Effector memory CD4-positive, alpha-beta T cell (primary cell): ENCODE data around the gene KCNK3.

Source experiments
- DNase-seq, 3 donors: peaks; one replicate each; pipeline ENCODE4 v3.0.0-alpha.2; 2020
- H3K27ac ChIP-seq: 2 replicates; pipeline ENCODE4 v1.7.0; 2013; ENCODE audit warnings: mild to moderate bottlenecking, low read length, moderate library complexity; ENCODE audit not compliant: insufficient read depth, poor library complexity, severe bottlenecking
- H3K27me3 ChIP-seq: replicated peaks from 2 replicates; pipeline ENCODE4 v1.7.0; 2013; ENCODE audit warnings: mild to moderate bottlenecking, low read length; ENCODE audit not compliant: insufficient read depth, control insufficient read depth, poor library complexity, severe bottlenecking
- H3K36me3 ChIP-seq: 2 replicates; pipeline ENCODE4 v1.7.0; 2013; ENCODE audit warnings: mild to moderate bottlenecking, low read length, moderate library complexity; ENCODE audit not compliant: control insufficient read depth, insufficient read depth
- H3K4me1 ChIP-seq: 2 replicates; pipeline ENCODE4 v1.7.0; 2013; ENCODE audit warnings: low read length, mild to moderate bottlenecking; ENCODE audit not compliant: control insufficient read depth, insufficient read depth, poor library complexity, severe bottlenecking
- H3K4me3 ChIP-seq: 2 replicates; pipeline ENCODE4 v1.7.0; 2013; ENCODE audit warnings: low read length, low read depth, mild to moderate bottlenecking; ENCODE audit not compliant: insufficient read depth, poor library complexity, severe bottlenecking
- H3K9me3 ChIP-seq: 2 replicates; pipeline ENCODE4 v1.7.0; 2013; ENCODE audit warnings: mild to moderate bottlenecking, low read length, moderate library complexity; ENCODE audit not compliant: control insufficient read depth
- total RNA-seq, 3 donors: gene quantifications; one replicate each; lab custom pipeline; 2026; lab: John Stamatoyannopoulos, UW

KCNK3 gene
- 0 to 0.17 (median 0) reads per million in 3 donors for total RNA-seq

DNA sequence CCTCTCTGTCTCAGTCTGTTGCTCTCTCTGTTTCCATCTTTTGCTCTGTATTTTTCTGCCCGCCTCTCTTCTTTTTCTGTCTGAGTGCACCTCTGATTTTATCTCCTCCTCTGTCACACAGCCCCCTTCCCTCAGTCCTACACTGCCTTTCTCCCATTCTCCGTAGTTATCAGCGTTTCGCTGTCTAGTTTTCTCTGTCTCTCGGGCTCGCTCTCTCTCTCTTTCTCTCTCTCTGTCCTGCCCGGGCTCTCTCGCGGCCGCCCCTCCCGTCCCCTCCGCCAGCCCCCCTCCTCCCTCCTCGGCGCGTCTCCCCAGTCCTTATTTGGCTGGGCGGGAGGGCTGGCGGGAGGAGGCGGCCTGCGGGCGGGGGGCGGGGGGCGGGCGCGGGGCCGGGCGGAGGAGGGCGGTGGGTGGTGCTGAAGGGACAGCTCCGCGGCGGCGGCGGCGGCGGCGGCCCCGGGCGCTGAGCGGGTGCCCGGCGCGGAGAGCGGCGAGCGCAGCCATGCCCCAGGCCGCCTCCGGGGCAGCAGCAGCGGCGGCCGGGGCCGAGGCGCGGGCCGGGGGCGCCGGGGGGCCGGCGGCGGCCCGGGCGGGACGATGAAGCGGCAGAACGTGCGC is at the start of gene KCNK3:
TSS of gene KCNK3 (plus strand) at position 444 of the 618 bp plus-strand sequence. CDS start at position 598, 154 bp downstream.
- H3K4me1 ChIP-seq = peaks cover 9% of the 10 kb centered on the region
- DNase-seq = no peak
- no peak within 1 kb of the TSS for H3K4me3 ChIP-seq
- no peaks in the 10 kb centered on the region for H3K36me3 ChIP-seq
- no peak within 1 kb of the TSS for H3K27ac ChIP-seq
- H3K27me3 ChIP-seq = peaks cover 17% of the 10 kb centered on the region
- H3K9me3 ChIP-seq = no peaks in the 10 kb centered on the region

DNA sequence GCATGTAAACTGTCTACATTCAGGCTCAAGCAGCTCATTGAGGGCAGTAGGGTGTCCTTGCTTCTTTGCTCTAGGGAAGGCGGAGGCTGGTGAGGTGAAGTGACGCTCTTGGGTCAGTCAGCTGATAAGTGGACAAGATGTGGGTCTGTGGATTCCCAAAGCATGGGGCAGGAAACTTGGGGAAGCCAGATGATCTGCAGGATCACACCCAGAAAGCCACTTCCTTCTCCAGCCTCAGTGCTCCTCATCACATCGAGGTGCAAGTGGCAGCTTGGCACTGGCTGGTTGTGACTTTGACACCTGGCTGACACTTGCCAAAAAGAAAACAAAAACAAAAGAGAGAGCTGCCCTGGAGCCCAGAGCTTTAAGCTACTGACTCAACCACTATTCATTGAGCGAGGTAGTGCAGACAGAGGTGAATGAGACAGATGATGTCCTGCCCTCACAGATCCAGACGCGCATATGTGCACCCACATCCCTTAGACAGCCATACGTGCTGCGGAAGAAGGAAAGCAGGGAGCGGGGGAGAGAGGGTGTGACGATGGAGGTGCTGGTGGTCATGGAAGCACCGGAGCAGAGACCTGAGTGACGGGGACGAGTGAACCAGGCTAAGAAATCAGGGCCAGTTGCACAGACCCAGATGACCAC is 48.2 kb upstream of the KCNK3 start:
- no peak overlapping the region for H3K27ac ChIP-seq
- H3K4me3 ChIP-seq = no peak overlapping the region
- no peak for DNase-seq
- no peaks in the 10 kb centered on the region for H3K36me3 ChIP-seq
- H3K9me3 ChIP-seq = no peaks in the 10 kb centered on the region
- H3K27me3 ChIP-seq = peaks cover 2% of the 10 kb centered on the region
- no peaks in the 10 kb centered on the region for H3K4me1 ChIP-seq

DNA sequence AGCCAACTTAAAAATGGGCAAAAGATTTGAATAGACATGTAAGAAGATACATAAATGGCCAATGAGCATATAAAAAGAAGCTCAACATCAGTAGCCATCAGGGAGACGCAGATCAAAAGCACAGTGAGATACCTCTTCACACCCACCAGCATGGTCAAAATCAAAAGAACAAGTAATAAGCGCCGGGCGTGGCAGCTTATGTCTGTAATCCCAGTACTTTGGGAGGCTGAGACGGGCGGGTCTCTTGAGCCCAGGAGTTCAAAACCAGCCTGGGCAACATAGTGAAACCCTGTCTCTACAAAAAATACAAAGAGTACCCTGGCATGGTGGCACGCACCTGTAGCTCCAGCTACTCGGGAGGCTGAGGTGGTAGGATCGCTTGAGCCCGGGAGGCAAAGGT is 46.8 kb upstream of the KCNK3 start:
- Histone ChIP-seq H3K4me1 (no peaks in the 10 kb centered on the region), H3K4me3 (no peak overlapping the region), H3K36me3 (no peaks in the 10 kb centered on the region), H3K27ac (no peak overlapping the region), H3K9me3 (no peaks in the 10 kb centered on the region), H3K27me3 (peaks cover 2% of the 10 kb centered on the region)
- DNase-seq = no peak

DNA sequence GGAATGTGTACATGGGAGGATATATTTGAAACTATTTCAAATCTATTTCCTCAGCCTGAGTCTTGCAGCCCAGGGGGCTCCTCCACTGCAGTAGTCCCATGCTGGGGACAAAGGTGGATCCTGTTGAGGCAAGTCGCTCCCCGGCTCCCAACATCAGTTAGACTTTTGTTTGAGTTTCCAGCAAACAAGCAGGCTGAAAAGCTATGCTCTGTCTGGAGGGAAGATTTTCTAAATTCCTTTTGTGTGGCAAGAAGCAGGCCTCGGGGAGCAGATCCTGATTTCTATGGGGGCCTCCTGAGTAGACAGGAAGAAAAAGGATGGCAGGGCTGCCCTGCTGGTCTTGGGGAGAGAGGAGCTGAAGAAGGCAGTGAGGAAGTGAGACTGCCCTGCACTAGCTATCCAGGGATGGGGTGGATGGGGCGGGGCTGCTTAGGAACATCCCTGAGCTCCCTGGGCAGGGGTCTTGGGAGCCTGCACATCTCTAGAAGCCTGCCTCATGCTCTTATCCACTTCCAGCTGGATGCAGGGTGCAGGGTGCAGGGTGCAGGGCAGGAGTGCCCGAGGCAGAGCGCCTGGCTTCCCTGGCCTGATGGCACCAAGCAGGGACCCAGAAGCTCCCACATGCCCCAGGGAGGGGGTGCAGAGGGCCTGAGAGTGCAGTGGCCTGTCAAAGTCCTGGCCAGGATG is 45.4 kb upstream of the KCNK3 start:
- no peak for DNase-seq
- H3K27me3 ChIP-seq = no peaks in the 10 kb centered on the region
- no peak overlapping the region for H3K27ac ChIP-seq
- no peaks in the 10 kb centered on the region for H3K36me3 ChIP-seq
- no peak overlapping the region for H3K4me3 ChIP-seq
- no peaks in the 10 kb centered on the region for H3K9me3 ChIP-seq
- H3K4me1 ChIP-seq = no peaks in the 10 kb centered on the region

DNA sequence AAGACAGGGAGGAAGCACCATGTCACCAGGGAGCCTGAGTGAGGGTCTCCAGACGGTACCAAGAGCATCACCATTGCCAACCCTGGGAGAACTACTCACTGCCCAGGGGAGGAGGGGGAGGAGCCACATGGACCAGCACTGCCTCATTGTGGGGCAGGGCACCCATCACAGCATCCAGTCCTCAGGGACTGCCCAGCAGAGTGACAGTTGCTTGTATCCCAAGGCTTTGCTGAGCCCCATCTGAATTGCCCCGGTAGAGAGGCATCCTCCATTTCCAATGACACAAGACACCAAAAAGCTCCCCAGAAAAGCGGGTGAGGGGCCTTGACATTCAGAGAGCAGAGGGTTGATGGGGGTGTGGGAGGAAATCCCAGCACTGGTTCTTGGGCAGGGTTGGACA is 44.5 kb upstream of the KCNK3 start:
- Histone ChIP-seq H3K4me1 (no peaks in the 10 kb centered on the region), H3K27me3 (no peaks in the 10 kb centered on the region), H3K27ac (no peak overlapping the region), H3K36me3 (no peaks in the 10 kb centered on the region), H3K9me3 (no peaks in the 10 kb centered on the region), H3K4me3 (no peak overlapping the region)
- no peak for DNase-seq

DNA sequence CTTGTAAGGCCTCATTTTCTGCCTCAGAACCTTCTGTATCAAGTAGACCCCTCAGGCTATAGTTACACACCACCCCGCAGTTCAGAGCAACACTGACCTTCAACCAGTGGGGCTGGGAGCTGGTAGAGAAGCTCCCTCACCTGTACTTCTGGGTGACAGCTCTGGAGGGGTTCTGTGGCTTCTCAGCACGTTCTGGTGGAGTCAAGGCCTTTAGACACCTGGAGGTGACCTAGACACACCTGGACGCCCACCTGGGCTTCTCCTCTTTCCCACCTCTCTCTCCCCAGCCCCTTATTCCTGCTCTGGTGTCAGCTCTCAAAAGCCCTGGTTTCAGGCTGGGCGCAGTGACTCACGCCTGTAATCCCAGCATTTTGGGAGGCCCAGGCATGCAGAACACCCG is 44.0 kb upstream of the KCNK3 start:
- Histone ChIP-seq H3K27ac (no peak overlapping the region), H3K27me3 (no peaks in the 10 kb centered on the region), H3K9me3 (no peaks in the 10 kb centered on the region), H3K4me1 (no peaks in the 10 kb centered on the region), H3K4me3 (no peak overlapping the region), H3K36me3 (no peaks in the 10 kb centered on the region)
- DNase-seq = no peak

DNA sequence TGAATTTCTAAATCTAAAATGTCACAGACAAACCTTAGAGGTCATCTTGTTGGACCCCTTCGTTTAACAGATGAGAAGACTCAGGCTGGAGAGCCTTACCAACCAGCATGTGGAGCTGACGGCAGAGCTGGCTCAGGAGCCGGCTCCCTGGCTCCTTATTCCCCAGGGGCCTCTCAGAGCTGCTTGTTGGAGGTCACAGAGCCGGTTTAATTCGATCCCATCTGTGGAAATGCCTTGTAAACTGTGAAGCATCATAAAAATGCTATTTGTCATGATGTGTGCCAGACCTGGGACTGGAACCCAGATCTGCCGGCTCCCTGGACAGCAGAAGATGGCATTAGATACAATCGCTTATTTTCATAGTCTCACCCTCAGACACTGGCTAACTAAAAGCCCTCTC is 43.2 kb upstream of the KCNK3 start:
- no peak for DNase-seq
- H3K9me3 ChIP-seq = no peaks in the 10 kb centered on the region
- H3K27ac ChIP-seq = no peak overlapping the region
- H3K4me1 ChIP-seq = no peaks in the 10 kb centered on the region
- no peaks in the 10 kb centered on the region for H3K27me3 ChIP-seq
- H3K36me3 ChIP-seq = no peaks in the 10 kb centered on the region
- H3K4me3 ChIP-seq = no peak overlapping the region

DNA sequence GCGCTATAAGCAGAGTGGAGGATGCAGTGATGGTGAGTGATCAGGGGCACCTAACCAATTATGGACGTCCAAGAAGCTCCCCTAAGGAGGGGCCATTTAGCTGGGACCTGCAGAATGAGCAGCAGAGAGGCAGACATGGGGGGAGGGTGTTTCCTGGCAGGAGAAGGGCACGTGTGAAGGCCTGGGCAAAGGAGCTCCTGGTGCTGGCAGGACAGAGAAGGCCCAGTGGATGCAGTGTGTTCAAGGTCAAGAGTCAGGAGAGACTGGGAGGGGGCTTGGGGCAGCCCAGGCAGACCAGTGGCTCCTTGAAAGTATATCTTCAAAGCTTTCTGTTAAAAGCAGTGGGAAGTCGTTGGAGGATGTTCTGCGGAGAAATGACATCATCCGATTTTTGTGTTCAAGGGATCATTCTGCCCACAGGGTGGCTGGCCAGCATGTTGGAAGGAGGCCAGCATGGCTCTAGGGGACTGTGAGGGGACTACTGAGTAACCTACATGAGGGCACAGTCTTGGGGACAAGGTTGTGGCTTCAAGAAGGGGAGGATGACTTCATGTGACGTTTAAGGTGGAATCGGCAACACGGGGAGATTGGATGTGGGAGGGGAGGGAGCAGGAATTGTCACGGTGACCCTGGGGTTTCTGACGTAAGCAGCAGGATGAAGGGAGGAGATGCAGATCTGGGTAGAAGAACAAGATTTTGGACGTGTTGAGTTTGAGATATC is 42.4 kb upstream of the KCNK3 start:
- Histone ChIP-seq H3K9me3 (no peaks in the 10 kb centered on the region), H3K36me3 (no peaks in the 10 kb centered on the region), H3K27me3 (no peaks in the 10 kb centered on the region), H3K27ac (no peak overlapping the region), H3K4me3 (no peak overlapping the region), H3K4me1 (no peaks in the 10 kb centered on the region)
- no peak for DNase-seq

DNA sequence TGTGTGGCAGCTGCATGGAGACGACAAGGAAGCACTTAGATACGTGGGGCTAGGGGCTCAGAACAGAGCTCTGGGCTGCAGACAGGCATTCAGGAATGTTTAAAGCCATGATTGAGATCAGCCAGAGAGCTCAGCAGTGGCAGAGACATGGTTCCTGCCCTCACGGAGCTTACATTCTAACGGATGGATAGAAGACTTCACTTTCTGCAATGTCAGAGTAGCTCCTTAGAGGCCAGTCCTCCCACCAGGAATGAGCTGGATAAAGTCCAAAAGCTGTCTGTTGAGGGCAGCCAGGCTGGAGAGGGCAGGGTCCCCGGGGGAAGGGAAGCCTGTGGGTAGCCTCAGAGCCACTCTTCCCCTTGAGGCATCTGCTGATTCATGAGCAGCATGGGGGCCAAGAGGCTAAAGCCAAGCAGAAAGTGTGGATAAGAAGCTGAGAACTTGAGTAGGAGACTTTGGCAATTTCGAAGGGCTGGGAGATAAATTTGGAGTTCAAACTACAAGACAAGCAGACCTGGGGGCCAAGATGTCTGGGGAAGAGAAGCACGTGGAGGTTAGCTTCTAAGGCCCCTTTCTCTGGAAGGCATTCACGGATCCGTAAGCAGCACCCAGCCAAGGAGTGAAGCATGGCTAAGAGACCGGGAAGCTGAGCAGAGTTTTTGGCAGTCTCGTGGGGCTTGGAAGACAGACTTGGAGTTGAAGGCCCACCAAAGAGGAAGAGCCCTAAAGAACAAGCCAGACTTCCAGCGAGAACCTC is 41.6 kb upstream of the KCNK3 start:
- Histone ChIP-seq H3K9me3 (no peaks in the 10 kb centered on the region), H3K4me3 (no peak overlapping the region), H3K27ac (no peak overlapping the region), H3K4me1 (no peaks in the 10 kb centered on the region), H3K27me3 (no peaks in the 10 kb centered on the region), H3K36me3 (no peaks in the 10 kb centered on the region)
- no peak for DNase-seq
